Fibroblast of skin of right biceps (primary cell): ENCODE results near the gene KCNQ1OT1.

Source experiments
- DNase-seq: peaks from one replicate; pipeline ENCODE4 v3.0.0-alpha.2; 2013

KCNQ1OT1 gene

GRCh38 chr11:2665526-2666400, 34.0 kb downstream of the KCNQ1OT1 start:
- DNase-seq = no peak

GRCh38 chr11:2664791-2665525, 34.8 kb downstream of the KCNQ1OT1 start:
- DNase-seq = no peak

- DNase-seq = no peak
These were observed 35.4 kb downstream of the KCNQ1OT1 start for GRCh38 chr11:2664376-2664775.

- no peak for DNase-seq
These were observed 35.9 kb downstream of the KCNQ1OT1 start for GRCh38 chr11:2663915-2664314.

- no peak for DNase-seq
These were observed 36.3 kb downstream of the KCNQ1OT1 start for GRCh38 chr11:2663506-2663905.

GRCh38 chr11:2662430-2663299, 37.1 kb downstream of the KCNQ1OT1 start:
- DNase-seq = no peak

- no peak for DNase-seq
These were observed 37.8 kb downstream of the KCNQ1OT1 start for GRCh38 chr11:2662024-2662312.

GRCh38 chr11:2661173-2662023, 38.4 kb downstream of the KCNQ1OT1 start:
- no peak for DNase-seq

- no peak for DNase-seq
These were observed 39.3 kb downstream of the KCNQ1OT1 start for GRCh38 chr11:2660357-2660939.

- no peak for DNase-seq
These were observed 42.0 kb downstream of the KCNQ1OT1 start for GRCh38 chr11:2657697-2658284.

GRCh38 chr11:2656859-2657258, 42.9 kb downstream of the KCNQ1OT1 start:
- no peak for DNase-seq

GRCh38 chr11:2655834-2656622, 43.8 kb downstream of the KCNQ1OT1 start:
- peak; percentile 70 for DNase-seq

- DNase-seq = no peak
These were observed 44.6 kb downstream of the KCNQ1OT1 start for GRCh38 chr11:2655016-2655719.

- no peak for DNase-seq
These were observed 45.7 kb downstream of the KCNQ1OT1 start for GRCh38 chr11:2653930-2654739.

GRCh38 chr11:2653198-2653551, 46.6 kb downstream of the KCNQ1OT1 start:
- no peak for DNase-seq

GRCh38 chr11:2652333-2653197, 47.2 kb downstream of the KCNQ1OT1 start:
- no peak for DNase-seq

- DNase-seq = no peak
These were observed 47.9 kb downstream of the KCNQ1OT1 start for GRCh38 chr11:2651826-2652271.

- DNase-seq = no peak
These were observed 48.7 kb downstream of the KCNQ1OT1 start for GRCh38 chr11:2651054-2651617.
